ENCODE measurements around the gene FCHSD2. TPM values are rescaled to one million over a fixed set of nuclear protein-coding genes. Genes with fewer than 3 reads are reported as not detected.
A peak's percentile ranks its signal among the peaks of the same experiment; 100 is the strongest.

Gene FCHSD2
- total and polyA plus RNA-seq, 9 of the 15 experiments (the other 6 are each of a cell fraction or from before 2014, with no cell fraction given) = 1.8 to 14.7 (median 6.4) TPM

- TF ChIP-seq STAT6 (CRISPR knock-in tag; IDR thresholded peaks at IDR 0.05) (no peak), ZNF785 (CRISPR knock-in tag; IDR thresholded peaks at IDR 0.05) (no peak), RB1 (IDR thresholded peaks at IDR 0.05; ENCODE audit: low read depth) (peak; percentile 78; the same call in 1 of the 2 replicates), SNIP1 (IDR thresholded peaks at IDR 0.05; ENCODE audit: low read depth) (no peak), PRDM10 (IDR thresholded peaks at IDR 0.05; ENCODE audit: partially characterized antibody) (peak; percentile 68), MAFF (IDR thresholded peaks at IDR 0.05; ENCODE audit: low read length) (no peak), TEAD2 (tag; IDR thresholded peaks at IDR 0.05) (peak; percentile 83), HNRNPUL1 (IDR thresholded peaks at IDR 0.05; ENCODE audit: low read length) (no peak), ZNF12 (CRISPR knock-in tag; IDR thresholded peaks at IDR 0.05) (no peak), ZNF639 (CRISPR knock-in tag; conservative IDR thresholded peaks at IDR 0.05 in 1 of 2, IDR thresholded peaks at IDR 0.05 in 1 of 2) (0 out of 4 replicates have a peak, but pooled peaks of 1 of the 2 experiments have one; percentile 20), TBP (optimal IDR thresholded peaks at IDR 0.05; ENCODE audit: low read depth, low read length) (peak; percentile 23), HEY1 (CRISPR knock-in tag; IDR thresholded peaks at IDR 0.05; ENCODE audit: borderline replicate concordance) (no peak), HDAC6 (IDR thresholded peaks at IDR 0.05; ENCODE audit: low read depth, low read length) (no peak), NBN (IDR thresholded peaks at IDR 0.05; ENCODE audit: low read depth) (peak; percentile 84; the same call in 1 of the 2 replicates), SMARCC2 (IDR thresholded peaks at IDR 0.05; ENCODE audit: low read depth) (no peak), ELF1 (tag; IDR thresholded peaks at IDR 0.05) (peak; percentile 40; the same call in 1 of the 2 replicates), BRCA1 (IDR thresholded peaks at IDR 0.05) (no peak), BRCA1 (CRISPR knock-in tag; IDR thresholded peaks at IDR 0.05) (no peak), ZNF23 (CRISPR knock-in tag; IDR thresholded peaks at IDR 0.05) (no peak), RNF2 (IDR thresholded peaks at IDR 0.05) (peak; percentile 71; the same call in 1 of the 2 replicates), GATAD2A (IDR thresholded peaks at IDR 0.05) (0 out of 2 replicates have a peak, but pooled peaks have one; percentile 58)
Observed at GRCh38 chr11:72793425-72794367, 348.4 kb downstream of the FCHSD2 start, which contains the start of gene STARD10 (continued).

Measured in K562 (cell line).